HCT116 (cell line): ENCODE measurements around the gene NDUFS6. TPM values are rescaled to one million over a fixed set of nuclear protein-coding genes. Genes with fewer than 3 reads are reported as not detected.

ENCODE experiments used
- ATAC-seq: fragments of 200-7000 bp; cut with Tn5 transposase; 2 replicates; pipeline ENCODE4 v1.9.1; 2020; ENCODE audit warnings: mild to moderate bottlenecking, moderate library complexity
- BruUV-seq: library from RNA; stranded (reverse); fragments of 400-500 nt; replicated peaks from 2 replicates; lab custom pipeline; 2021; lab: Mats Ljungman, UMichigan
- CTCF ChIA-PET: fragments of 300-600 bp; sonication (Branson Sonifier 250); formaldehyde crosslinking; loops from one replicate; lab custom pipeline; 2021; ENCODE audit warnings: antibody characterized with exemption; lab: Charles Lee
- POLR2A ChIA-PET: fragments of 300-600, 350-600 bp; sonication (Branson Sonifier 250); formaldehyde crosslinking; loops from one replicate; lab custom pipeline; 2021; ENCODE audit warnings: antibody characterized with exemption; lab: Charles Lee
- RAD21 ChIA-PET, 2 experiments: fragments of 300-600 bp; sonication (Branson Sonifier 250); formaldehyde crosslinking; loops; one replicate each; lab custom pipeline; 2023; ENCODE audit warnings: low total read pairs in 2 of 2; ENCODE audit not compliant: uncharacterized antibody in 2 of 2, unreplicated experiment in 2 of 2, low non-redundant PET in 1 of 2; lab: Charles Lee
- DNase-seq: peaks from one replicate; pipeline ENCODE4 v3.0.0-alpha.2; 2010; ENCODE audit warnings: low read depth, low spot score
- H2AFZ ChIP-seq: fragments of 200-600 bp; shearing (Covaris generic), sonication (generic); 2 replicates; pipeline ENCODE4 v1.6.1; 2017; ENCODE audit warnings: low read depth, mixed run types, mixed read lengths, antibody characterized with exemption, low read length; ENCODE audit not compliant: poor library complexity, severe bottlenecking
- H3K27ac ChIP-seq: 2 replicates; pipeline ENCODE4 v1.5.1; 2012; ENCODE audit warnings: low read depth, low read length
- H3K27me3 ChIP-seq: fragments of 200-600 bp; sonication (generic); 2 replicates; pipeline ENCODE4 v1.6.1; 2016; ENCODE audit warnings: mixed run types, low read length, mixed read lengths; ENCODE audit not compliant: insufficient read depth
- H3K36me3 ChIP-seq, 2 experiments: fragments of 200-500 bp in 1 of 2; fragments of 200-600 bp in 1 of 2; sonication (Bioruptor generic) in 1 of 2; sonication (generic) in 1 of 2; 2 replicates each; pipeline versions ENCODE4 v1.5.1 to v1.6.1; 2014 to 2016; ENCODE audit warnings: low read length in 2 of 2, inconsistent platforms in 1 of 2, mixed read lengths in 1 of 2, mixed run types in 1 of 2; ENCODE audit not compliant: insufficient read depth in 2 of 2, control insufficient read depth in 1 of 2
- H3K4me1 ChIP-seq, 2 experiments: fragments of 200-600 bp in 1 of 2; sonication (generic) in 1 of 2; 2 replicates each; pipeline versions ENCODE4 v1.5.1 to v1.6.1; 2012 to 2017; ENCODE audit warnings: low read length in 2 of 2, inconsistent platforms in 1 of 2, mild to moderate bottlenecking in 1 of 2, mixed read lengths in 1 of 2, mixed run types in 1 of 2, moderate library complexity in 1 of 2; ENCODE audit not compliant: insufficient read depth in 2 of 2, control insufficient read depth in 1 of 2
- H3K4me2 ChIP-seq: fragments of 200-600 bp; sonication (generic); 2 replicates; pipeline ENCODE4 v1.6.1; 2017; ENCODE audit warnings: mixed run types, low read length, mixed read lengths
- H3K4me3 ChIP-seq, 2 experiments: fragments of 200-600 bp in 1 of 2; sonication (generic) in 1 of 2; replicated peaks in 1 of 2; 2 replicates each; pipeline ENCODE4 v1.5.1; 2011 to 2016; ENCODE audit warnings: low read length in 2 of 2, control low read depth in 1 of 2, low read depth in 1 of 2, mild to moderate bottlenecking in 1 of 2, mixed read lengths in 1 of 2, mixed run types in 1 of 2
- H3K79me2 ChIP-seq: fragments of 200-600 bp; sonication (generic); 2 replicates; pipeline ENCODE4 v1.6.1; 2017; ENCODE audit warnings: mild to moderate bottlenecking, mixed run types, low read length, moderate library complexity, mixed read lengths; ENCODE audit not compliant: insufficient read depth
- H3K9ac ChIP-seq: fragments of 200-600 bp; sonication (generic); 2 replicates; pipeline ENCODE4 v1.6.1; 2016; ENCODE audit warnings: low read length, mixed read lengths
- H3K9me2 ChIP-seq: fragments of 200-600 bp; sonication (generic), shearing (Covaris generic); 2 replicates; pipeline ENCODE4 v1.6.1; 2017; ENCODE audit warnings: mixed run types, mild to moderate bottlenecking, moderate library complexity; ENCODE audit not compliant: insufficient read depth
- H3K9me3 ChIP-seq, 2 experiments: fragments of 200-500 bp in 1 of 2; fragments of 200-600 bp in 1 of 2; sonication (Bioruptor generic) in 1 of 2; sonication (generic) in 1 of 2; 2 replicates each; pipeline ENCODE4 v1.6.1; 2014 to 2017; ENCODE audit warnings: low read length in 2 of 2, mixed read lengths in 2 of 2, inconsistent platforms in 1 of 2, low read depth in 1 of 2, mild to moderate bottlenecking in 1 of 2, mixed run types in 1 of 2, moderate library complexity in 1 of 2; ENCODE audit not compliant: control insufficient read depth in 1 of 2, insufficient read depth in 1 of 2
- H4K20me1 ChIP-seq: fragments of 200-600 bp; sonication (generic), shearing (Covaris generic); 2 replicates; pipeline ENCODE4 v1.6.1; 2017; ENCODE audit warnings: mixed run types, mild to moderate bottlenecking, moderate library complexity; ENCODE audit not compliant: insufficient read depth
- ATF3 ChIP-seq: IDR thresholded peaks from 2 replicates; pipeline ENCODE4 v1.6.1; 2012
- CEBPB ChIP-seq: IDR thresholded peaks from 2 replicates; pipeline ENCODE4 v1.6.1; 2012; ENCODE audit warnings: low read depth
- CTCF ChIP-seq, 3 experiments: fragments of 200-600 bp in 1 of 3; sonication (generic) in 1 of 3; IDR thresholded peaks in 2 of 3; conservative IDR thresholded peaks in 1 of 3; 2 replicates each; pipeline ENCODE4 v1.5.1; 2012 to 2017; ENCODE audit warnings: low read depth in 2 of 3, low read length in 2 of 3, antibody characterized with exemption in 1 of 3, borderline replicate concordance in 1 of 3, control low read depth in 1 of 3, mild to moderate bottlenecking in 1 of 3, mixed read lengths in 1 of 3, mixed run types in 1 of 3, moderate library complexity in 1 of 3; ENCODE audit not compliant: insufficient read depth in 1 of 3
- JUND ChIP-seq: IDR thresholded peaks from 2 replicates; pipeline ENCODE4 v1.6.1; 2012
- MAX ChIP-seq: IDR thresholded peaks from 2 replicates; pipeline ENCODE4 v1.6.1; 2012
- POLR2AphosphoS5 ChIP-seq: IDR thresholded peaks from 2 replicates; pipeline ENCODE4 v1.6.1; 2011; ENCODE audit warnings: mild to moderate bottlenecking, low read depth, low read length, moderate library complexity
- REST ChIP-seq: IDR thresholded peaks from 2 replicates; pipeline ENCODE4 v1.6.1; 2012; ENCODE audit warnings: low read depth
- SIN3A ChIP-seq: IDR thresholded peaks from 2 replicates; pipeline ENCODE4 v1.6.1; 2012; ENCODE audit warnings: low read depth
- SP1 ChIP-seq: IDR thresholded peaks from 2 replicates; pipeline ENCODE4 v1.6.1; 2012; ENCODE audit warnings: low read depth
- YY1 ChIP-seq: IDR thresholded peaks from 2 replicates; pipeline ENCODE4 v1.6.1; 2011; ENCODE audit warnings: low read length, low read depth, moderate library complexity, mild to moderate bottlenecking; ENCODE audit not compliant: insufficient replicate concordance; ENCODE audit errors: extremely low read depth
- ZBTB33 ChIP-seq: IDR thresholded peaks from 2 replicates; pipeline ENCODE4 v1.6.1; 2011; ENCODE audit warnings: mild to moderate bottlenecking, low read length, moderate library complexity; ENCODE audit not compliant: insufficient replicate concordance; ENCODE audit errors: extremely low read depth
- intact Hi-C: fragments of 100-400 bp; cut with micrococcal nuclease; formaldehyde crosslinking; loops from 2 replicates; pipeline ENCODE4 v1.10.0; 2022
- total RNA-seq: library from RNA; stranded (reverse); gene quantifications from one replicate; pipeline ENCODE4 v1.2.1, GENCODE V29; 2021; ENCODE audit not compliant: unreplicated experiment

The NDUFS6 gene
- total RNA-seq, 1 experiment from 2014 or later, result 43.8 TPM

- H3K9me2 ChIP-seq, result no peaks in the 10 kb centered on the region
- H3K27me3 ChIP-seq, result peaks cover 4% of the 10 kb centered on the region; the same call in 1 of the 2 replicates
- H4K20me1 ChIP-seq, result no peaks in the 10 kb centered on the region
- no peak for TF ChIP-seq ATF3
- no peak for TF ChIP-seq YY1
- no peak for TF ChIP-seq SP1
- TF ChIP-seq CEBPB, result no peak
- no peak for TF ChIP-seq CTCF (IDR thresholded peaks at IDR 0.05 in 2 of 3, conservative IDR thresholded peaks at IDR 0.05 in 1 of 3; ENCODE audit: borderline replicate concordance in 1 of 3, insufficient read depth in 1 of 3, low read depth in 2 of 3, low read length in 2 of 3)
- no peak for TF ChIP-seq MAX
- no peak for TF ChIP-seq POLR2AphosphoS5
- TF ChIP-seq JUND, result no peak
- no peak for TF ChIP-seq ZBTB33
- no peak for TF ChIP-seq SIN3A
- no peak for TF ChIP-seq REST
- no peak overlapping the region for H2AFZ ChIP-seq
- H3K4me1 ChIP-seq, result no peaks in the 10 kb centered on the region
- no TSS peak for BruUV-seq
- H3K36me3 ChIP-seq, result no peaks in the 10 kb centered on the region
- H3K9me3 ChIP-seq, result no peaks in the 10 kb centered on the region
- DNase-seq (no peak), ATAC-seq (no peak)
- ChIA-PET CTCF (no interaction called here), RAD21 (no interaction called here), POLR2A (no interaction called here)
- H3K79me2 ChIP-seq, result no peaks in the 10 kb centered on the region
- H3K9ac ChIP-seq, result no peak overlapping the region
- no peak overlapping the region for H3K27ac ChIP-seq
- no peak overlapping the region for H3K4me2 ChIP-seq
- H3K4me3 ChIP-seq, result no peak overlapping the region
- intact Hi-C loops, result no loop called here
Measured at GRCh38 chr5:1844708-1845436, 43.7 kb downstream of the NDUFS6 start.
